Measurements from ENCODE around the gene NUB1.

GRCh38 chr7:151415375-151416105 is 73.9 kb downstream of the NUB1 start:
- TF ChIP-seq CTCF (IDR thresholded peaks at IDR 0.05) (no peak), EZH2phosphoT487 (IDR thresholded peaks at IDR 0.05) (no peak), EZH2 (IDR thresholded peaks at IDR 0.05) (no peak)
